Measurements from ENCODE around the gene EXD3.

Gene EXD3

DNA sequence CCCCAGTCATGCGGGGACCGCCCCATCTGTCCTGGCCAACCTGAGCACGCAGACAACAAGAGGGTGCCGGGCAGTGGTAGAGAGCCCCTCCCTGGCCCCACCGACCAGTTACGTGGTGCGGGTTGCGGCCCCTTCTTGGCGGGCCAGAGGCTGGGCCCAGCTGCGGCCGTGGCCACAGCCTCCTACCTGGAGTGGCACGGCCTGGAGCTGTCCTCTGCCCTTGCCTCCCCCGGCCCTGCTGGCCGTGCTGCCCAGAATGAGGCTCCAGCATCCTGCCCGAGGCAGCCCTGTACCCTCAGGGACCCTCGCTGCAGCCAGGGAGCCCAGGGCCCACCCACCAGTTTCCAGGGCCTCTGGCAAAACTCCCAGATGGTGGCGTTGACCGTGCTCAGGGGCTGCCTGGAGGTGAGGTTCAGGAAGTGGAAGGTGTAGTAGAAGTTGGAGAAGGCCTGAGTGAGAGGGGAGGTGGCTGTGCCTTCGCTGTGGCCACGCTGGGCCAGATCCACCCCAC, 12.5 kb upstream of the EXD3 start:
- Mint-ChIP-seq H3K27me3 (peaks cover 9% of the 10 kb centered on the region), H3K27ac (no peak overlapping the region), H3K4me1 (no peaks in the 10 kb centered on the region), H3K36me3 (no peaks in the 10 kb centered on the region), H3K4me3 (no peak overlapping the region), H3K9me3 (no peaks in the 10 kb centered on the region)
- DNase-seq (ENCODE audit: low spot score in 2 of 2), result no peak
- no peak for ATAC-seq (ENCODE audit: low read depth)

DNA sequence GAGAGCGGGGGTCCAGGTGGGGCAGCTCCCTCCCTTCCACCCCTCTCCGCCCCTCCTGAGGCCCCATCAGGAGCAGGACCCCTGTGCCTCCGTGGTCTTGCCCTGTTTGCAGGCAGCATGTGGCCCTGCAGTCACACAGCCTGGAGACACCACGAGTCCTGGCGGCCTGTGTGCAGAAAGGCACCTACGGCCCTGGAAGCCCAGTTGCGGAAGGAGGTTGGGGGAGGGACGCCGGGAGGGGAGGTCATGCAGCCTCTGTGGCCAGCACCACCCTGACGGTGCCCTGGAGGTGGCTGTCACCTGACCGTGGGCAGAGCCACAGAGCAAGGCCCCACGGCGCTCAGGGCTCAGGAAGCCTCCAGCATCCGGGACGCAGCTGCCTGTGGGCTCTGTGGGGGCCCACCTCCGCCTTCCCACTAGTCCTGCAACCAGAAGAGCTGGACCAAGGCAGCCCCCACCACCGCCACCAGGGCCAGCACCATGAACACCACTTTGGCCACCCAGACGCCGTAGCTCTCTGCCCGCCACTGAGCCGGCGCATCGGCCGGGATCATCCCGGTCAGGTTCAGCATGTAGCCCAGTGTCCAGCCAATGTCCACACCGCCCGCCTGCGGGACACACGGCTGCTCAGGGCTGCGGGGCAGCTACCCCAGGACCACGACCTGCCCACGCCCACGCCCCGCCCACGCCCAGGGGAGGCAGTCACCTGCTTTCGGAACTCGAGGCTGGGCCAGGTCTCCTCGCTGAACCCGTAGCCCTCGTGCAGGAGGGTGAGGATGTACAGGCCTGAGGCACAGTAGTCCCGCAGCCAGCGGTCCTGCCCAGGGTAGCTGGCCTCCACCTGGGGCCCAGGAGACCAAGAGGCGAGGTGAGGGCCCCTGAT, 11.8 kb upstream of the EXD3 start:
- no peak overlapping the region for H3K27ac Mint-ChIP-seq
- ATAC-seq (ENCODE audit: low read depth), result no peak
- peaks cover 9% of the 10 kb centered on the region for H3K27me3 Mint-ChIP-seq
- no peaks in the 10 kb centered on the region for H3K36me3 Mint-ChIP-seq
- peaks cover 2% of the 10 kb centered on the region for H3K4me1 Mint-ChIP-seq
- DNase-seq (ENCODE audit: low spot score in 2 of 2), result no peak
- no peak overlapping the region for H3K4me3 Mint-ChIP-seq
- no peaks in the 10 kb centered on the region for H3K9me3 Mint-ChIP-seq

DNA sequence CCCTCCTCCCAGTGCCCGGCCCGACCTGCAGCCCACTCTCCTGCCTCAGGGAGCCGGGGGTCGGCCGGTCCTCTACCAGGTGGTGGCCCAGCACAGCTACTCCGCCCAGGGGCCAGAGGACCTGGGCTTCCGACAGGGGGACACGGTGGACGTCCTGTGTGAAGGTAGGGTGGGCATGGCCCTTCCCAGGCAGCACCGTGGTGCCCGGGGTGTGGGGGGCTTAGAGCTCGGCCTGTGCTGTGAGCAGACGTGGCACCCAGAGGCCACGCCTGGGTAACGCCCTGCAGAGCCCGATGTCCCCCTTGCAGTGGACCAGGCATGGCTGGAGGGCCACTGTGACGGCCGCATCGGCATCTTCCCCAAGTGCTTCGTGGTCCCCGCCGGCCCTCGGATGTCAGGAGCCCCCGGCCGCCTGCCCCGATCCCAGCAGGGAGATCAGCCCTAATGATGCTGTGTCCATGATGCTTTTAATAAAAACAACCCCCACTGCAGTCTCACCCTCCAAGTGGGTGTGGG, 11.0 kb upstream of the EXD3 start:
- Mint-ChIP-seq H3K36me3 (no peaks in the 10 kb centered on the region), H3K4me3 (no peak overlapping the region), H3K27me3 (peaks cover 3% of the 10 kb centered on the region), H3K9me3 (no peaks in the 10 kb centered on the region), H3K4me1 (peaks cover 4% of the 10 kb centered on the region), H3K27ac (no peak overlapping the region)
- DNase-seq (ENCODE audit: low spot score in 2 of 2), result no peak
- no peak for ATAC-seq (ENCODE audit: low read depth)

DNA sequence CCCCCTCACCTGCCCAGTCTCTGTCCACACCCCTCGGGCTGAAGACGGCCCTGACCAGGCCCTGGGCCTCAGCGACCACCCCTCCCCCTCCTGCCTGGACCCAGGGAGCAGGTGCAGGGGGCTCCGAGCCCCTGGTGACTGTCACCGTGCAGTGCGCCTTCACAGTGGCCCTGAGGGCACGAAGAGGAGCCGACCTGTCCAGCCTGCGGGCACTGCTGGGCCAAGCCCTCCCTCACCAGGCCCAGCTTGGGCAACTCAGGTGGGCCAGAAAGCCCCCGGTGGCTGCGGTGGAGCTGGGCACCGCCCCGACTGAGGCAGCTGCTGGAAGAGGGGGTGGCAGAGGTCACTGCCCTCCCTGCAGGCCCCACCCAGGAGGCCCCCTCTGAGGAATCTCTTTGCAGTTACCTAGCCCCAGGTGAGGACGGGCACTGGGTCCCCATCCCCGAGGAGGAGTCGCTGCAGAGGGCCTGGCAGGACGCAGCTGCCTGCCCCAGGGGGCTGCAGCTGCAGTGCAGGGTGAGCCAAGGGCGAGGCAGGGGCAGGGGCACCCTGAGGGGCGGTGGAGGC, 10.5 kb upstream of the EXD3 start:
- Mint-ChIP-seq H3K36me3 (no peaks in the 10 kb centered on the region), H3K4me1 (peaks cover 6% of the 10 kb centered on the region), H3K9me3 (no peaks in the 10 kb centered on the region), H3K27ac (no peak overlapping the region), H3K4me3 (no peak overlapping the region), H3K27me3 (peaks cover 4% of the 10 kb centered on the region)
- DNase-seq (ENCODE audit: low spot score in 2 of 2), result no peak
- ATAC-seq (ENCODE audit: low read depth), result no peak

DNA sequence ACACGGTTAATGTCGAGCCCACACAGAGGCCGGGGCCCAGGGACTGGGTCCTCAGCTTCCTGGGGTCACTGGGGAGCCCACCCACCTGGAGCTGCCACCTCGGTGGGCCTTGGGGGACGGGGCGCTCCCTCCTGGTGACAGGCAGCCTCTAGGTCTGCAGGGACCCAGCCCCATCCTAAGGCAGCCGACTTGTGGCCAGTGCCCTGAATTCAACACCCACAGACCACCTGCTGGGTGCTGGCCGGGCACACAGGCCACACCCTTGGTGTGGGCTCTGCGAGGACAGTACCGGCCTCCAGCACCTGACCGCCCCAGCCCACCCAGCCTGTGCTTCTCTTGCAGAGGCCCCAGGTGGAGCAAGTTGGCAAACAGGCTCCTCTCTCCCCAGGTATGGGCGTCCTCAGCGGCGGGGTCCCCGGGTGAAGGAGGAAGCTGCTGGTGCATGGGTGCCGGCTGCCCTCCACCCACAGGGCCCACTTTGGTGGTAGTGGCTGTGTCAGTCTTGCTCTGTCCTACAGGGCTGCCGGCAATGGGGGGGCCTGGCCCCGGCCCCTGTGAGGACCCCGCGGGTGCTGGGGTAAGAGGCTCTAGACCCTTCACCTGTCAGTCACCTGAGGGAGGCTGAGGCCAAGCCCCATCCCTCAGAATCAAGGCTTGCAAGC, 9.9 kb upstream of the EXD3 start:
- Mint-ChIP-seq H3K27me3 (peaks cover 2% of the 10 kb centered on the region), H3K9me3 (no peaks in the 10 kb centered on the region), H3K4me3 (no peak overlapping the region), H3K27ac (no peak overlapping the region), H3K36me3 (no peaks in the 10 kb centered on the region), H3K4me1 (peaks cover 6% of the 10 kb centered on the region)
- no peak for ATAC-seq (ENCODE audit: low read depth)
- DNase-seq (ENCODE audit: low spot score in 2 of 2), result no peak

DNA sequence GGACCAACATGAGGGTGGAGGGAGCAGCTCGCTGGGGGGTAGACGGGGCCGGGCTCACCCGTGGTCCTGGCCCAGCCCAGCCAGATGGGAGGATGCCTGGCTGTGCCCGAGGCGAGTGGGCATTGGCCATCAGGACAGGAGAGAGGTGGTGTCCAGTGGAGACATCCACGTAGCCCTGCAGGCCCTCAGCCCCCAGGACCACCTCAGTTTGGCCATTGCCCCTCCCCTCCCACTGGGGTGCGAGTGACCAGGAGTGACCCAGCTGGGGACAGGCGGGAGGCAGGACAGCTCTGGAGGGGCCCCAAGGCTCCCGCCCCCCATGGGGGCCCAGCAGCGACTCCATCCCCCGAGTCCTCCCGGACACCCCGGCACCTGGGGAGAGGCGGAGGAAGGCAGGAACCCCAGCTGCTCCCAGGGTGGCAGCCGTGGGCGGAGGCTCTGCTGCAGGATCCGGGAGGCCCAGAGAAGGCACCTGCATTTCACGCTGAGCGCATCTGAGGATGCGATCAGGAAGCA, 8.5 kb upstream of the EXD3 start:
- Mint-ChIP-seq H3K4me3 (no peak overlapping the region), H3K4me1 (peaks cover 6% of the 10 kb centered on the region), H3K9me3 (no peaks in the 10 kb centered on the region), H3K27me3 (peaks cover 1% of the 10 kb centered on the region), H3K27ac (no peak overlapping the region), H3K36me3 (no peaks in the 10 kb centered on the region)
- DNase-seq (ENCODE audit: low spot score in 2 of 2) (no peak), ATAC-seq (ENCODE audit: low read depth) (no peak)

DNA sequence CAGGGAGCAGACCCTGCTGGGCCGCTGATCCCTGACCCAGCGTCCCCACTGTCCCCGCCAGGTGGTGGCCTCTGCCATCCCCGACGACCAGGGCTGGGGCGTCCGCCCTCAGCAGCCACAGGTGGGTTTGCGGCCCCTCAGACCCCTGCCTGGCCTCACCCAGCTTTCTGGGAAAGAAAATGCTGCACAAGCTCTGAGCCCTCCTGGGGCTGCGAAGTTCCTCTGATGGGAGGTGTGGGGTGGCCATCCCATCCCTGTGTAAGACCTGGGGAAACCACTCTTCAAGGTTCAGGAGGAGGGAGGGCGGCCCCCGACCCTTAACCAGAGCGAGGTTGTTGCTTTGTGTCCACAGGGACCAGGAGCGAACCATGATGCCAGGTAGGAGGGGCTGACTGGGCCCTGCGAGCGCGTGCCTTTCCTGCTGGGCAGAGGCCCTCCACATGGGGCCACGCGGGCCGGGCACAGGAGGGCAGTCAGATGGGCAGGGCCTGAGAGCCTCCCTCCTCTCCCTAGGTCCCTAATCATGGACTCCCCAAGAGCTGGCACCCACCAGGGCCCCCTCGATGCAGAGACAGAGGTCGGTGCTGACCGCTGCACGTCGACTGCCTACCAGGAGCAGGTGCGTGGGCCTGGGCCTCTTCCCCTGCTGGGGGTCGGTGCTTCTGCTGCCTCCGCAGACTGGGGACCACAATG, 7.9 kb upstream of the EXD3 start:
- ATAC-seq (ENCODE audit: low read depth), result no peak
- Mint-ChIP-seq H3K9me3 (no peaks in the 10 kb centered on the region), H3K36me3 (no peaks in the 10 kb centered on the region), H3K27me3 (peaks cover 1% of the 10 kb centered on the region), H3K4me1 (peaks cover 6% of the 10 kb centered on the region), H3K27ac (no peak overlapping the region), H3K4me3 (no peak overlapping the region)
- DNase-seq (ENCODE audit: low spot score in 2 of 2), result no peak

DNA sequence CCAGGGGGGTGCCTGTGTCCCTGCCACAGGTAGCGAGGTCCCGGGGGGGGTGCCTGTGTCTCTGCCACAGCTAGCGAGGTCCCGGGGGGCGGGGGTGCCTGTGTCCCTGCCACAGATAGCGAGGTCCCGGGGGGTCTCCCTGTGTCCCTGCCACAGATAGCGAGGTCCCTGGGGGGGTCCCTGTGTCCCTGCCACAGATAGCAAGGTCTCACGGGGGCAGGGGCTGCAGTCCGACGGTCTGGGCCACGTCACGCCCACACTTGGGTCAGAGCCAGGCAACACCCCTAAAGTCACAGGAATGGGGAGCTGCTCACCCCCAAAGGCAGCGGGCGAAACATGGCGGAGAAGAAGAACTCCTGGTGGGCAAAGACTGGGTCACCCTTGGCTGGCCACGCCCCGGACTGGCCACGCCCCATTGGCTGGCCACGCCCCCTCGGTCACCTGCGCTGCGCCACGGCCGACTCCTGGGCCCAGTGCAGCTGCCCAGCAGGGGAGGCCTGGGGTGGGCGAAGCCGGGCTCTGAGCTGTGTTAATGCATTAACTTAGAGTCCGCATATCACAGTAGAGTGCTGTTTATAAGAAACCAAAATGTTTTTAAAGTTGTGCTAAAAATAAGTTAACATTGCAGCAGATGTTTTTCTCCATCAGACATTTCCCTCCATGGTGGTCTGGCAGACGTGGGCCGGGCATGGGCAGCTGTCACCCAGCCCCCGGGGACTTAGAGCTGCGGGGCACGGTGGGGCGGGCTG, 7.2 kb upstream of the EXD3 start:
- peak; percentile 72 for ATAC-seq (ENCODE audit: low read depth)
- H3K36me3 Mint-ChIP-seq, result no peaks in the 10 kb centered on the region

DNA sequence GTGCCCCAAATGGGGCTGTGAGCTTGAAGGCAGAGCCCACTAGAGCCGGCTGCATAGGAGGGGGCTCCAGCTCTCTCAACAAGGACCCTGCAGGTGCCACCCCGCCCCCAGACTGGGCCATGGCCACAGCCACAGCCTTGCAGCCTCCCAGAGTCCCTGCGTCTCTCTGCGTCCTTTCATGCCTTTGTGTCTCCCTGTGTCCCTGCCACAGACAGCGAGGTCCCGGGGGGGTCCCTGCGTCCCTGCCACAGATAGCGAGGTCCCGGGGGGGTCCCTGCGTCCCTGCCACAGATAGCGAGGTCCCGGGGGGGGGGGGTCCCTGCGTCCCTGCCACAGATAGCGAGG, 6.6 kb upstream of the EXD3 start:
- no peaks in the 10 kb centered on the region for H3K9me3 Mint-ChIP-seq
- H3K4me1 Mint-ChIP-seq, result peaks cover 8% of the 10 kb centered on the region
- peak overlapping the region; percentile 60 for H3K4me3 Mint-ChIP-seq
- H3K27me3 Mint-ChIP-seq, result peaks cover 1% of the 10 kb centered on the region
- no peaks in the 10 kb centered on the region for H3K36me3 Mint-ChIP-seq
- H3K27ac Mint-ChIP-seq, result no peak overlapping the region
- ATAC-seq (ENCODE audit: low read depth) (peak; percentile 14), DNase-seq (ENCODE audit: low spot score in 2 of 2) (no peak)

More for the DNA sequence above, 7.2 kb upstream of the EXD3 start:
- H3K4me1 Mint-ChIP-seq, result peaks cover 6% of the 10 kb centered on the region
- H3K27ac Mint-ChIP-seq, result no peak overlapping the region
- H3K27me3 Mint-ChIP-seq, result peaks cover 1% of the 10 kb centered on the region
- H3K9me3 Mint-ChIP-seq, result no peaks in the 10 kb centered on the region
- H3K4me3 Mint-ChIP-seq, result peak overlapping the region; percentile 55
- peak in 1 of 2 donors; percentile 61 for DNase-seq (ENCODE audit: low spot score in 2 of 2)

DNA sequence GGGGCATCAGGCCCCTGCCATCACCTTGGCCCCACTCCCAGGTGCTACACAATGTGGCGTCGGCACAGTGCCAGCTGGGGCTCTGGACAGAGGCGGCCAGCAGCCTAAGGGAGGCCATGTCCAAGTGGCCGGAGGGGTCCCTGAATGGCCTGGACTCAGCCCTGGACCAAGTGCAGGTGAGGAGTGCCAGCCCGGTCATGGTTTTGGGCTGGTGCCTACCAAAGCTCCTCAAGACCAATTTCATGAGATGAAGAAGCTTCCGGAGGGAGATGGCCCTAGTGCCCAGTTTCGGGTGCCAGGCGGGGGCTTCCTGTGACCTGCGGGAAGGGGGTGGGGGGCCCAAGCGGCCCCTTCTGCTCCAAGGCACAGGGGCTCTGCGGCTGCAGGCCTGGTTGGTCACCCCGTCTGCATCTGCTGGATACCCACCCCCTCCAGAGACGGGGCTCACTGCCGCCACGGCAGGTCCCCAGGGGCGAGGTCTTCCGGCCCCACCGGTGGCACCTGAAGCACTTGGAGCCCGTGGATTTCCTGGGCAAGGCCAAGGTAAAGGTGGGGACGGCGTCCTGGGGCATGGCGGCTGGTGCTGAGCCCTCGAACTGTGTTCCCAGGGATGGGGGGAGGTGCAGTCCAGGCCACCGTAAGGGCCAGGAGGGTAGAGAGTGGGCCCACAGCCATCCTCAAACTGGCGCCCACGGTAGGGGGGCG, 6.0 kb upstream of the EXD3 start:
- peak; percentile 38 for ATAC-seq (ENCODE audit: low read depth)
- Mint-ChIP-seq H3K4me1 (peaks cover 8% of the 10 kb centered on the region), H3K36me3 (no peaks in the 10 kb centered on the region)

DNA sequence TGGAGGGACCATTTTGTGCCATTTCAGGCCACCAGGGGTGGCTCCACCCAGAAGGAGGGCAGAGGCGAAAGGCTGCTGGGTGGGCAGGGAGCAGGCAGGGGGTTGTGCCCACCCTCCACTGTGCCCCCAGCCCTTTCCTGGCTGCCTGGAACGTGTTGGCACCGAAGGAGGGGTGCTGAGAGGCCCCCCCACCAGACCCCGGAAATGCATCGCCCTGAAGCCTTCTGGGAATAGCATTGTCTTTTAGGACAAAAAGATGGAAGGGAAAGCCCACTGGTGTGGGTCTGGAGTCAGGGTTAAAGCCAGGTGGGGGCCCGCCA, 5.3 kb upstream of the EXD3 start:
- ATAC-seq (ENCODE audit: low read depth), result no peak
- H3K27ac Mint-ChIP-seq, result no peak overlapping the region
- H3K36me3 Mint-ChIP-seq, result no peaks in the 10 kb centered on the region
- H3K4me3 Mint-ChIP-seq, result peak overlapping the region; percentile 12
- no peaks in the 10 kb centered on the region for H3K9me3 Mint-ChIP-seq
- H3K4me1 Mint-ChIP-seq, result peaks cover 8% of the 10 kb centered on the region
- H3K27me3 Mint-ChIP-seq, result peaks cover 1% of the 10 kb centered on the region
- DNase-seq (ENCODE audit: low spot score in 2 of 2), result no peak

More for the DNA sequence above, 6.0 kb upstream of the EXD3 start:
- no peak overlapping the region for H3K27ac Mint-ChIP-seq
- H3K4me3 Mint-ChIP-seq, result peak overlapping the region; percentile 62
- DNase-seq (ENCODE audit: low spot score in 2 of 2), result peak in 1 of 2 donors; percentile 24
- H3K27me3 Mint-ChIP-seq, result peaks cover 1% of the 10 kb centered on the region
- H3K9me3 Mint-ChIP-seq, result no peaks in the 10 kb centered on the region

DNA sequence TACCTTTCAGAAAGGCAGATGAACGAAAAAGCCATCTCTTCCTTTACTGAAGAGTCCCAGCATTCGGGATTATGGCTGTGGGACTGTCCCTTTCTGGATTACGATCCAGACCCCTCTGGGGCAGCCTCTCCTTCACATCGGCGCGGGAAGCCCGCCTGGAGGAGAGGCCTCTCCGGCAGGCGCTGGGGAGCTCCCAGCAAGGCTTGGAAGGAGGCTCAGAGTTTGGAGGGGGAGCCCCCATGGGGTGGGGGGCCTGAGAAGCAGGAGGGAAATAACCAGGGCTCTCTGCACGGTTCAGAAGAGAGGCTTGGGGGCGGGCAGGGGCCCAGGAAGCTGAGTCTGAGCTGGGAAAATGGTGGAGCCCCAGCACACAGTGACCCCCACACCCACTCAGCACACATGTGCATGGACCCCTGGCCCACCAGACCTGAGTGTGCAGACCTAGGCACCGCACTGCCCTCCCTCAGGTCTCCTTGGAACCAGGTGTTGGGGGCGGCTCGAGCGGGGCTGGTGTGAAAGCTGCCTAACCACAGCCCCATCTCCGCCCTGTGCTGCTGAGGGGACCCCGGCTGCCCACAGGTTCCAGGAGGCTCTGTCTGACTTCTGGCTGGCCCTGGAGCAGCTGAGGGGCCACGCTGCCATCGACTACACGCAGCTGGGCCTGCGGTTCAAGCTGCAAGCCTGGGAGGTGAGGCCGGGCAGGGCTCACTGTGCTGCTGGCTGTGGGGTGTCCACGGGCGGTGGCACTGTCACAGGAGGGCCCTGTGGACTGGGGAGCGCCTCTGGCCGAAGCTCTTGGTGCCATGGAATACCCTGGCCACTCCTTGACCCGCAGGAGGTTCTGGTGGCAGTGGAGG, 4.7 kb upstream of the EXD3 start:
- H3K27ac Mint-ChIP-seq, result no peak overlapping the region
- no peaks in the 10 kb centered on the region for H3K9me3 Mint-ChIP-seq
- H3K27me3 Mint-ChIP-seq, result peaks cover 1% of the 10 kb centered on the region
- H3K4me3 Mint-ChIP-seq, result peak overlapping the region; percentile 12
- no peak for ATAC-seq (ENCODE audit: low read depth)
- no peak for DNase-seq (ENCODE audit: low spot score in 2 of 2)
- H3K4me1 Mint-ChIP-seq, result peaks cover 8% of the 10 kb centered on the region
- no peaks in the 10 kb centered on the region for H3K36me3 Mint-ChIP-seq

Data from memory B cell (primary cell).